Medulla oblongata (tissue), 1 donor: ENCODE measurements around the gene LMO7.

Experiments
- DNase-seq: peaks from one replicate; pipeline ENCODE4 v3.0.0-alpha.2; 2015; ENCODE audit errors: extremely low spot score

Gene LMO7

GRCh38 chr13:75635828-75636435, at the start of gene LMO7:
Gene LMO7 (plus strand): TSS chr13:75636330. CDS start chr13:75636658, 328 bp downstream.
- DNase-seq: peak; percentile 14

GRCh38 chr13:75587679-75588078, 48.5 kb upstream of the LMO7 start:
- DNase-seq: no peak

GRCh38 chr13:75596657-75597182, 39.4 kb upstream of the LMO7 start:
- DNase-seq: no peak

GRCh38 chr13:75600371-75600770, 35.8 kb upstream of the LMO7 start:
- DNase-seq: no peak

- no peak for DNase-seq
Observed at GRCh38 chr13:75603038-75603437, 33.1 kb upstream of the LMO7 start.

GRCh38 chr13:75607447-75607846, 28.7 kb upstream of the LMO7 start:
- DNase-seq: no peak

GRCh38 chr13:75610466-75610865, 25.7 kb upstream of the LMO7 start:
- no peak for DNase-seq

GRCh38 chr13:75612354-75612753, 23.8 kb upstream of the LMO7 start:
- no peak for DNase-seq

- DNase-seq: no peak
Observed at GRCh38 chr13:75617230-75617629, 18.9 kb upstream of the LMO7 start.

- DNase-seq: no peak
Observed at GRCh38 chr13:75618308-75618707, 17.8 kb upstream of the LMO7 start.

GRCh38 chr13:75620020-75620419, 16.1 kb upstream of the LMO7 start:
- DNase-seq: no peak

- no peak for DNase-seq
Observed at GRCh38 chr13:75621147-75621546, 15.0 kb upstream of the LMO7 start.

- DNase-seq: no peak
Observed at GRCh38 chr13:75628801-75629200, 7.3 kb upstream of the LMO7 start.

GRCh38 chr13:75633285-75633684, 2.8 kb upstream of the LMO7 start:
- DNase-seq: no peak

GRCh38 chr13:75635101-75635827, 866 bp upstream of the LMO7 start:
- no peak for DNase-seq

- DNase-seq: peak; percentile 19
Observed at GRCh38 chr13:75636436-75637180, 478 bp downstream of the LMO7 start.

- DNase-seq: no peak
Observed at GRCh38 chr13:75637181-75637750, 1.1 kb downstream of the LMO7 start.

- DNase-seq: no peak
Observed at GRCh38 chr13:75639454-75639853, 3.3 kb downstream of the LMO7 start.

GRCh38 chr13:75641026-75641425, 4.9 kb downstream of the LMO7 start:
- DNase-seq: no peak

GRCh38 chr13:75643182-75643581, 7.1 kb downstream of the LMO7 start:
- no peak for DNase-seq

- no peak for DNase-seq
Observed at GRCh38 chr13:75643693-75644092, 7.6 kb downstream of the LMO7 start.

- DNase-seq: no peak
Observed at GRCh38 chr13:75645141-75645540, 9.0 kb downstream of the LMO7 start.
